Cortex of kidney (tissue), 1 donor: ENCODE measurements around the gene UGT1A5.
"Not testable (repeated sequence)": the region's sequence is repeated elsewhere in the genome, so short reads cannot be mapped to it uniquely, and the experiment has no call there.

Source experiments
- DNase-seq: peaks from one replicate; lab custom pipeline; 2025; lab: John Stamatoyannopoulos, UW

The UGT1A5 gene

DNA sequence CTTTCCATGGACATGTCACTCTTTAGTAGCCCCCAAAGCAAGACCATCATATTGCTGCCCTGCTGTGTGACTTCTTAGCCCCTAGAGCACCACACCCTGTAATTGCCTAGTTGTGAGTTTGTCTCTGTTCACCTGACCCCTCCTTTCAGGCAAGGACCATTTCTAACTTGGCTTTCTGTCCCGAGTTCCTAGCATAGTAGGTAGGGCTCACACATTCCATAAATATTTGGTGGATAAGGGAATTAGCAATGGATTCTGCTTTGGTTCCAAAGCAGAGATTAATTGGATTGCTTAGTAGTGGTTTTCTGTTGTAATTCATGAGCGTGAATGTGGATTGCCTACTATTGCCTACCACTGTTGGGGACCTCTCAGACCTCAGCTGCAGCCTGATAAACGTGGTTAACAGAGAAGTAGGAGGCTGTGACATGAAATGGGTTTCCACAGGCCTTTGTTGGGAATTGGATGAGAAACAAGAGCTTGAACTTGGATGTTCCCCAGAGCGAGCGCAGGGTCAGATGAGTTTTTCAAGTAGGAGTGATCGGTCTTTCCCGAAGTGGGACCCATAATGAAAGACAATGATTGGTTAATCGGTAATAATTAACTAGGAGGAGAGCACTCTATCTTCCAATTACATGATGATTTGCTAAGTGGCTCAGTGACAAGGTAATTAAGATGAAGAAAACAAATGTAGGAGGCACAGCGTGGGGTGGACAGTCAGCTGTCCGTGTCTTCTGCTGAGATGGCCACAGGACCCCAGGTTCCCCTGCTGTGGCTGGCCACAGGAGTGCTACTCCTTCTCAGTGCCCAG lies 34.0 kb downstream of the UGT1A5 start:
- DNase-seq, result no peak

DNA sequence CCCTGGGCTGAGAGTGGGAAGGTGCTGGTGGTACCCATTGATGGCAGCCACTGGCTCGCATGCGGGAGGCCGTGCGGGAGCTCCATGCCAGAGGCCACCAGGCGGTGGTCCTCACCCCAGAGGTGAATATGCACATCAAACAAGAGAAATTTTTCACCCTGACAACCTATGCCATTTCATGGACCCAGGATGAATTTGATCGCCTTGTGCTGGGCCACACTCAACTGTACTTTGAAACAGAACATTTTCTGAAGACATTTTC lies 34.5 kb downstream of the UGT1A5 start:
- DNase-seq, result no peak

DNA sequence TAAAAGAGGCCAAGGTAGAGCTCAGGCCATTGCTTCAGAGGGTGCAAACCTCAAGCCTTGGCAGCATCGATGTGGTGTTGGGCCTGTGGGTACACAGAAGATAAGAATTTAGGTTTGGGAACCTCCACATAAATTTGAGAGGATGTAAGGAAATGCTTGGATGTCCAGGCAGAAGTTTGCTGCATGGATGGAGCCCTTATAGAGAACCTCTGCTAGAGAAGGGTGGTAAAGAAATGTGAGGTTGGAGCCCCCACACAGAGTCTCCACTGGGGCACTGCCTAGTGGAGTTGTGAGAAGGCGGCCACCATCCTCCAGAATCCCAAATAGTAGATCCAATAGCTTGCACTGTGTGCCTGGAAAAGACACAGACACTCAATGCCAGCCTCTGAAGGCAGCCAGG lies 38.0 kb downstream of the UGT1A5 start:
- DNase-seq, result not testable (repeated sequence)

DNA sequence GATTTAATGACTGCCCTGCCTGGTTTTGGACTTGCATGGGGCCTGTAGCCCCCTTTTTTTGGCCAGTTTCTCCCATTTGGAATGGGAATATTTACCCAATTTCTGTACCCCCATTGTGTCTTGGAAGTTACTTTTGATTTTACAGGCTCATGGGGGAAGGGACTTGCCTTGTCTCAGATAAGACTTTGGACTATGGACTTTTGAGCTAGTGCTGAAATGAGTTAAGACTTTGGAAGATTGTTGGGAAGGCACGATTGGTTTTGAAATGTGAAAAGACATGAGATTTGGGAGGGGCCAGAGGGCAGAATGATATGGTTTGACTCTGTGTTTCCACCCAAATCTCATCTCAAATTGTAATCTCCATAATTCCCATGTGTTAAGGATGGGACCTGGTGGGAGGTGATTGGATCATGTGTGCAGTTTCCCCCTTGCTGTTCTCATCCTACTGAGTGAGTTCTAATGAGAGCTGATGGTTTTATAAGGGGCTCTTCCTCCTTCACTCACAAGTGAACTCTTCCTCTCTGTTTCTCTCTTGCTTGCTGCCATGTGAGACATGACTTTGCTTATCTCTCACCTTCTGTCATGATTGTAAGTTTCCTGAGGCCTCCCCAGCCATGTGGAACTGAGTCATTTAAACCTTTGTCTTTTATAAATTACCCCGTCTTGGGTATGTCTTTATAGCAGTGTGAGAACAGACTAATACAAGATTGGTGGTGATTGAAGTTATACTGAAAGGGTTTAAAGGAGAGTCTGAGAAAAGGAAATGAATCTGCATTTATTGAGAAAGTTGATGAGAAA lies 38.7 kb downstream of the UGT1A5 start:
- not testable (repeated sequence) for DNase-seq

DNA sequence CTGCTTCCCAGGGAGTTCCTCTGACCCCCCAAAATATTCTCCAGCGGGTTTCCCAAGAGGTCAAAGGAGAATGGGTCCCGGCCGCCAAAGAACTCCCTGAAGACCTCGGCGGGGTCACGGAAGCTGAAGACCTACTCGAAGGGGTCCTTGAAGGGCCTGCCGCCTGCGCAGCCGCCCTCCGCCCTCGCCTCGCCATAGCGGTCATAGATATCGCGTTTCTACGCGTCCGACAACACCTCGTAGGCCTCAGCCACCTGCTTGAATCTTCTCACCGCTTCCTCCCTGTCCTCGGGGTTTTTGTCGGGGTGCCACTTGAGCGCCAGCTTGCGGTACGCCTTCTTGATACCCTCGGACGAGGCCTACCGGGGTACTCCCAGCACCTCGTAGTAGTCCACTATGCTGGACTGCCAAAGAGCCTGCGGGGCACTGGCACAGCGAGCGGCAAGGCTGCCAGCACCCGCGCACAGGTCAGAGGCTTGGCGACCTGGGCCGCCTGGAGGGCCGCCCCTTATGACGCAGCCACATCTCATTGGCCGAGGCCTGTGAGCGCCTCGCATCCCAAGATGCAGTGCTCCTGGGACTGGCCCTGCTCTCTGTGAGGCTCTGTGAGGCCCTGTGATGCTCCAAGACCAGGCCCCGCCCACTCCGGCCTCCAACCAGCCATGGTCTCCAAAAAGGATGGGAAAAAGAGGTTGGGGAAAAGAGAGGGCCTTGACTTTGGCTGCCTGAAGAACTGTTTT lies 42.3 kb downstream of the UGT1A5 start:
- no peak for DNase-seq

DNA sequence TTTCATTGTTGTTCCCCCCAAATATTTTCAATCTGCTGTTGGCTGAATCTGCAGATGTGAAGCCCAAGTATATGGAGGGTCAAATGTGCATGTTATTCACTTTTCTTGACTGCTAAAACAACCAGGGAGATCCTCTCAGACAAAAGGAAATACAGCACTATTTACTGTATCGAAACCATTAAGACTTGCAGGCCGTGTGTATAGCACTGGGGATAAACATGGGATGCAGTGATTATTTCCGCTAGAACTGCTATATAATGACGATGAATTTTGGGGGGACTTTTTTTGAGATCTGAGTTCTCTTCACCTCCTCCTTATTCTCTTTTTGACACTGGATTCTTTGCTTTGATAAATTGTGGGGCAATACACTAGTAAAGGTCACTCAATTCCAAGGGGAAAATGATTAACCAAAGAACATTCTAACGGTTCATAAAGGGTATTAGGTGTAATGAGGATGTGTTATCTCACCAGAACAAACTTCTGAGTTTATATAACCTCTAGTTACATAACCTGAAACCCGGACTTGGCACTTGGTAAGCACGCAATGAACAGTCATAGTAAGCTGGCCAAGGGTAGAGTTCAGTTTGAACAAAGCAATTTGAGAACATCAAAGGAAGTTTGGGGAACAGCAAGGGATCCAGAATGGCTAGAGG lies 43.8 kb downstream of the UGT1A5 start:
- no peak for DNase-seq

DNA sequence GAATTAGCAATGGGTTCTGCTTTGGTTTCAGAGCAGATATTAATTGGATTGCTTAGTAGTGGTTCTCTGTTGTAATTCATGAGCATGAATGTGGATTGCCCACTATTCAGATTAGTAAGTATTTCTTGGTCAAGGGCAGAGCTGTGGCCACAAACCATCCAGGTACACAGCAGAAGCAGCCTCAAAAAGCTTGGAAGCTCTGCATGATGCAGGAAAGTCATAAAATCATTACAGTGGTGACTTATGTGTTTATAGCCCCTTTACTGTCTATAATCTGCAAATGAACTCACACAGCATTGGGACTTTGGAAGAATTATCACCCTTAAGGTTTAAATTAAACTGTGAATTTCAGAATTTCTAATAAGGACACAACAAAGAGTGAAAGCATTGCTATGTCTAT lies 45.4 kb downstream of the UGT1A5 start:
- no peak for DNase-seq

DNA sequence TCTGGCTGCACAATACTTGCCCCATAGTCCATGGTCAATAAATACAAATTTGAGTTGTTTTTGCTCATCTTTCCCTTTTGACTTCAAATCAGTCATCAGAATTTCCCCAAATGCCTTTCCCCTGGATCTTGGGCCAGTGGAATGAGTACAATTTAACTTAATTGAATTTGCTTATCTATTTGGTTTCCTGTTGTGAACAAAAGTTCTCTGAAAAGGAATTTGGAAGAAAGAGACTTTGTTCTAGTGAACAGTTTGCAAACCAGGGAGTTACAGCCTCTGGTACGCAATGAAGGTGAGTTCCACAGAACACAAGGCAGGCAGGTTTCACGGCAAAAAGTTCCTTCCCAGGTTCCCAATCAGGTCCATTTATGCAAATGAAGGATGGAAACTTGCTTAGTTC lies 46.1 kb downstream of the UGT1A5 start:
- DNase-seq, result no peak

DNA sequence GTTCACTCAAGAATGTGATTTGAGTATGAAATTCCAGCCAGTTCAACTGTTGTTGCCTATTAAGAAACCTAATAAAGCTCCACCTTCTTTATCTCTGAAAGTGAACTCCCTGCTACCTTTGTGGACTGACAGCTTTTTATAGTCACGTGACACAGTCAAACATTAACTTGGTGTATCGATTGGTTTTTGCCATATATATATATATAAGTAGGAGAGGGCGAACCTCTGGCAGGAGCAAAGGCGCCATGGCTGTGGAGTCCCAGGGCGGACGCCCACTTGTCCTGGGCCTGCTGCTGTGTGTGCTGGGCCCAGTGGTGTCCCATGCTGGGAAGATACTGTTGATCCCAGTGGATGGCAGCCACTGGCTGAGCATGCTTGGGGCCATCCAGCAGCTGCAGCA lies 47.3 kb downstream of the UGT1A5 start, which contains the start of gene UGT1A1:
UGT1A1 (plus strand) TSS at position 228 of the 400 bp plus-strand sequence; CDS start at position 246, 18 bp downstream.
- DNase-seq, result no peak

DNA sequence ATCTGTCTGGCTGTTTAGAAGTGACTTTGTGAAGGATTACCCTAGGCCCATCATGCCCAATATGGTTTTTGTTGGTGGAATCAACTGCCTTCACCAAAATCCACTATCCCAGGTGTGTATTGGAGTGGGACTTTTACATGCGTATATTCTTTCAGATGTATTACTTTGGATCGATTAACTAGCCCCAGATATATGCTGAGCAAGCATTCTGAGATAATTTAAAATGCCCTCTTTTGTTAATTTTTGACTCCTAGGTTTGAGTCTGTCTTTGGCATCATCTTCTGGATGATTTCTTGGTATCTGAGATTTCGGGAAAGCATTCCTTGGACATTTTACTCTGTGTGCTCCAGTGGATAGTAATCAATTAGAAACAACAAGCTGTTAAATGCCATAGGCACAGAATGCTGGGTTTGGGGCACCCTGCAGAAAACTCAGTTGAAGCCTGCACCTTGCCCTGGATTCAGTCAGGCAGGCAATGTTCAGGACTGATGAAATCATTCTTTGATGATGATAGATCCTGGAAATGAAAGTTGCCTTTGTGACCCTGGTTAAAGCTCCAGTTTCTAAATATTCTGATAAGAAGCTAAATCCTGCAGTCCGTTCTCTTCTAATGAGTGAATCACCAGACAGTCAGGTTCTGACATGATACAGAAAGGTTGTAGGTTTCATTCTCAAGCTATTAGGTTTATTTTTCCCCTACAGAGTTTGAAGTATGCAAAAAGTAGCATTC lies 48.5 kb downstream of the UGT1A5 start:
- no peak for DNase-seq

DNA sequence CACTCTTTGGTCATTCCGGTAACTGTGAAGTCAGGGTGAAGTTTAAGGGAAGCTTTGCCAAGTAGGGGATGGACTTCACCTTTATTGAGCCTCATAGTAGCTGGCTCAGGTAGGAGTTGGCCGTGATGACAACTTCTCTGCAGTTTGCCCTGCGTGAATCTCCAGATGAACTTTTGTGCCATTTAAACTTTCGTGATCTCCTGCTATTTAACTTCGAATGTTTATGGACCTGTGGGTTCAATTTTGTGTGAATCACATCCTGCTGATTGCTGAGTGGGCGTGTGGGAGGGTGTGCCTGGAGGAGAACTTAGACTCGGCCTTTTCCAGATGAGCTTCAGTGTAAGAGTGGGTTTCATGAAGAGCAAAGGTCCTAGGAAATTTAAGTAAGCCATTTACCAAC lies 51.6 kb downstream of the UGT1A5 start:
- no peak for DNase-seq

DNA sequence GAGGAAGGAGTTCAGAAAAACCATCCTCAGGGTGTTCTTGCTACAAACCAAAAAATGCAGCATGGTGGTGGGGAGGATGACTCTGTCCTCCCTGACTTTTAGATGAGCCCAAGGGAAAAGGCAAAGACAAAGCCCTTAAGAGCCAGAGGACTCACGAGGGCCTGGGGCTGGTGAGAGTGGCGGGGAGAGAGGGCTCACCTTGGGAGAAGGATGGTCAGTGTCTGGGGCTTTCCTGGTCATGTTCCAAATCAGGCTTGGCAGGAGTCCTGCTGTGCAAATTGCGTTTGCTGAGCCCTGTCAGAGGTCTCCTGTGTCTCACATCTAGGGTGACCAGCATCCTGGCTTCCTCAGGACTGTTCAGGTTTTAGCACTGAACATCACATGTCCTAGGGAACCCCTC lies 52.1 kb downstream of the UGT1A5 start:
- DNase-seq, result no peak

DNA sequence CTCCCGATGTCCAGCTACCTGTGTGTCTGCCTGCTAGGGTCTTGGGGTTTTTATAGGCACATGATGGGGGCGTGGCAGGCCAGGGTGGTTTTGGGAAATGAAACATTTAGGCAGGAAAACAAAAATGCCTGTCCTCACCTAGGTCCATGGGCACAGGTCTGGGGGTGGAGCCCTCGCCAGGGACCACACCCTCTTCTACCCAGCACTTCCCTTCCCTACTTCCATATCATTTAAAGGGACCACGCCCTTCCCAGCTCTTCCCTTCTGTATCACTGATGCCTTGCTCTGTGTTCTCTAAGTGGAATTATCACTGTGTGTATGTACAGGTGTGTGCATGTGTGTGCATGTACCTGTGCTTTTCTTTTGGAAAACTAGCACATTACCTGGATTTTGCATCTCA lies 53.7 kb downstream of the UGT1A5 start:
- no peak for DNase-seq

DNA sequence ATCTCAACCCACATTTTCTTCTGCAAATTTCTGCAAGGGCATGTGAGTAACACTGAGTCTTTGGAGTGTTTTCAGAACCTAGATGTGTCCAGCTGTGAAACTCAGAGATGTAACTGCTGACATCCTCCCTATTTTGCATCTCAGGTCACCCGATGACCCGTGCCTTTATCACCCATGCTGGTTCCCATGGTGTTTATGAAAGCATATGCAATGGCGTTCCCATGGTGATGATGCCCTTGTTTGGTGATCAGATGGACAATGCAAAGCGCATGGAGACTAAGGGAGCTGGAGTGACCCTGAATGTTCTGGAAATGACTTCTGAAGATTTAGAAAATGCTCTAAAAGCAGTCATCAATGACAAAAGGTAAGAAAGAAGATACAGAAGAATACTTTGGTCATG lies 55.4 kb downstream of the UGT1A5 start:
- no peak for DNase-seq

DNA sequence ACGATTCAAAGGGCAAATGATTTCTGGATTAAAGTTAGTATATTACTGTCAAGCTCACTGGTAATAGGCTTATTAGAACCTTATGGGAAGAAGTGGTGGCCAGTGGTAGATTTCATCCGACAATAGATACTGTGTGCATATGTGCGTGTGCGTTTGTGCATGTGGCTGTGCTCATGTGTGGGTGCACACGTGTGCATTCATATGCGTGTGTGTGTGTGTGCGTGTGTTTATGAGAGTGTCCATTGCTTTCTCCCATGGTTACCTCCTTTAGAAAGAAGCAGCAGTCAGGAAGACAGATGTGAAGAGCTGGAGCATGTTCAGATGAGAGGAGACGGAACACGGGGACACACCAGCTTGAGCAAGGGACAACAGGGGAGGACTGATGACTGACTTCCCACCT lies 56.6 kb downstream of the UGT1A5 start:
- no peak for DNase-seq

DNA sequence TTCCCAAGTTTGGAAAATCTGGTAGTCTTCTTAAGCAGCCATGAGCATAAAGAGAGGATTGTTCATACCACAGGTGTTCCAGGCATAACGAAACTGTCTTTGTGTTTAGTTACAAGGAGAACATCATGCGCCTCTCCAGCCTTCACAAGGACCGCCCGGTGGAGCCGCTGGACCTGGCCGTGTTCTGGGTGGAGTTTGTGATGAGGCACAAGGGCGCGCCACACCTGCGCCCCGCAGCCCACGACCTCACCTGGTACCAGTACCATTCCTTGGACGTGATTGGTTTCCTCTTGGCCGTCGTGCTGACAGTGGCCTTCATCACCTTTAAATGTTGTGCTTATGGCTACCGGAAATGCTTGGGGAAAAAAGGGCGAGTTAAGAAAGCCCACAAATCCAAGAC lies 59.4 kb downstream of the UGT1A5 start:
- DNase-seq, result no peak

DNA sequence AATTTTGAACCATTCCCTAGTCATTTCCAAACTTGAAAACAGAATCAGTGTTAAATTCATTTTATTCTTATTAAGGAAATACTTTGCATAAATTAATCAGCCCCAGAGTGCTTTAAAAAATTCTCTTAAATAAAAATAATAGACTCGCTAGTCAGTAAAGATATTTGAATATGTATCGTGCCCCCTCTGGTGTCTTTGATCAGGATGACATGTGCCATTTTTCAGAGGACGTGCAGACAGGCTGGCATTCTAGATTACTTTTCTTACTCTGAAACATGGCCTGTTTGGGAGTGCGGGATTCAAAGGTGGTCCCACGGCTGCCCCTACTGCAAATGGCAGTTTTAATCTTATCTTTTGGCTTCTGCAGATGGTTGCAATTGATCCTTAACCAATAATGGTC lies 59.9 kb downstream of the UGT1A5 start:
- DNase-seq, result no peak

DNA sequence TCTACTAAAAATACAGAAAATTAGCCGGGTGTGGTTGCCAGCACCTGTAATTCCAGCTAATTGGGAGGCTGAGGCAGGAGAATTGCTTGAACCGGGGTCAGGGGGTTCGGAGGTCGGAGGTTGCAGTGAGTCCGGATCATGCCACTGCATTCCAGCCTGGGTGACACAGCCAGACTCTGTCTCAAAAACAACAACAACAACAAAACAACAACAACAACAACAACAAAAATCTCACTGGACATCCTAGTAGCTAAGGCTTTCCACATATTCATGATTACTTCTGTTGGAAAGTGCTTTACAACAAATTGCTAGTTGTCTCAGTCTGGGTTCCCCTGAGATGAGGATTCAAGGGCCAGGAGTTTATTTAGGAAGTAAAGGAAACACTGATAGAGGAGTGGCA lies 61.1 kb downstream of the UGT1A5 start:
- DNase-seq, result no peak

DNA sequence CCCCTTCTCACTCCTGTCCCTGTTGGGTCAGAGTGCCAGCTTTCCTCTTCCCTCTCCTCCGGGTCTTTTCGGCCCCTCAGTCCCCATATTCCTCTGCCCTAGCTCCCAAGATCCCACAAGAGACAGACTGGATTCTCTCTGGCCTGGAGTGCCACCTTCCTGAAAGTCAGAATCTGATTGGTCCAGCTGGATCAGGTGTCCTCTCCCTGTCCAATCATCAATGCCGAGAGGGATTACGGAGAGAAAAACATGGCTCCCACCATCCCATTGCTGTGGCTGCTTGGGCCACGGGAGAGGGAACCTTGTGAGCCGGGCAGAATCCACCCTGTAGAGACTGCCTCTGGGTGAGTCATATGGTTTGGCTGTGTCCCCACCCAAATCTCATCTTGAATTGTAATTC lies 62.7 kb downstream of the UGT1A5 start:
- no peak for DNase-seq

DNA sequence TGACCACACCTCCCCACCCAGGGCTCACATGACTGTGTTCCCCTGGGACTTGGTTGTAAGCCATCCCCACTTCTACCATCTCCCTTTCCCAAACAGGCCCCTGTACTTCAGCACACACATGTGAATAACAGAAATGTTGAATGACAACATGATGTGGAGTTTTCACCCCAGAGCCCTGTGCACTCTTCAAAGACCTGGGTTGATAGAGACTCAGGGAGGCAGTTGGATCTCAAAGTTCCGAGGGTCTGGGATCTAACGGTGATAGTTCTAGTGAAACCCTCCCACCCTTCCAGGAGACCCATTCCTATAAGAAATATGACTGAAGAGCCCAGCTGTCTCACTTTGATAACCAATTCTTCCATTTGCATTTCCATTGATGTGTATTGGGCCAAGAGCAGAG lies 65.3 kb downstream of the UGT1A5 start, which contains the start of gene MROH2A:
MROH2A (plus strand) TSS at position 301 of the 400 bp plus-strand sequence. CDS start 1,029 bp downstream, outside the sequence.
- DNase-seq, result no peak

DNA sequence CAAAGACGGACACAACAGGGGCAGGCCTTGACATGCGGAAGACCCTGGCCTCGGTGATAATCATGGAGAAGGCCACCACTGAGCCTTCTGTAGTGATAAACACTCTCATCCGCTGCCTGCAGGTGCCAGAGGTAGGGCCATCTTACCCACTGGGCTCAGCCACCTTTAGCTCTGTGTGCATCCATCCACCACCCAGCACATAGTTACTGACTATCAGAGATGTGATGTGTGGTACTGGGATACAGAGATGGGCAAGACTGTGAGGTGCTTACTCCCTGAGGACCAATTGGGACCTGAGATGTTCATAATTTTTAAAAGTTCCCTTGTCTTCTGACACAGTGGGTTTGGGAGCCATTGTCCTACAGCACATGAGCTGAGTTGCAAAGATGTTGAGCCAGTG lies 67.0 kb downstream of the UGT1A5 start:
- no peak for DNase-seq

DNA sequence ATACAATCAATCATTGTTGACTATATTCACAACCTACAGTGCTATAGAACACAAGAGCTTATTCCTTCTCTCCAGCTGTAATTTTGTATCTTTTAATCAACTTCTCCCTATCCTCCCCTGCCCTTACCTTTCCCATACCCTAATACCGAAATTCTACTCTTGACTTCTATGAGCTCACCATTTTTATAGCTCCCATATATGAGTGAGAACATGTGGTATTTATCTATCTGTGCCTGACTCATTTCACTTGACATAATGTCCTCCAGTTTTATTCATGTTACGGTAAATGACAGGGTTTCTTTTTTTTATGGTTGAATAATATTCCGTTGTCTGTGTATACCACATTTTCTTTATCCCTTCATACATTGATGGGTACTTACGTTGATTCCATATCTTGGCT lies 68.1 kb downstream of the UGT1A5 start:
- DNase-seq, result no peak
